Naive thymus-derived CD8-positive, alpha-beta T cell (primary cell): ENCODE data around the gene CYB5D1. TPM values are rescaled to one million over a fixed set of nuclear protein-coding genes. Genes with fewer than 3 reads are reported as not detected.
"Not testable (repeated sequence)": the region's sequence is repeated elsewhere in the genome, so short reads cannot be mapped to it uniquely, and the experiment has no call there.

Experiments
- ATAC-seq, 2 donors: fragments of 150-1000 bp; cut with Tn5 transposase in 1 of 2; sonication (Bioruptor Pico), chemical (Tn5 transposase) in 1 of 2; 1 replicate in 1 of 2; 2 replicates in 1 of 2; pipeline ENCODE4 v1.10.0; 2021; ENCODE audit warnings: mild to moderate bottlenecking in 2 of 2, moderate library complexity in 2 of 2
- POLR2A ChIA-PET: fragments of 350-600 bp; sonication (Branson Sonifier 250); formaldehyde crosslinking; loops from one replicate; lab custom pipeline; 2021; ENCODE audit warnings: antibody characterized with exemption; lab: Charles Lee
- DNase-seq, 10 donors: peaks; one replicate each; pipeline versions ENCODE4 v3.0.0 to v3.0.0-alpha.2; 2020 to 2022
- H3K27ac Mint-ChIP-seq, 10 donors: one replicate each; pipeline ENCODE4 v1.8.0; 2020 to 2022; ENCODE audit warnings: mild to moderate bottlenecking in 10 of 10, mixed read lengths in 10 of 10, moderate library complexity in 4 of 10, inconsistent platforms in 1 of 10
- H3K27me3 Mint-ChIP-seq, 5 donors: one replicate each; pipeline ENCODE4 v1.8.0; 2021 to 2022; ENCODE audit warnings: mixed read lengths in 5 of 5
- H3K36me3 Mint-ChIP-seq, 3 donors: one replicate each; pipeline ENCODE4 v1.8.0; 2020 to 2022; ENCODE audit warnings: mixed read lengths in 3 of 3, mild to moderate bottlenecking in 2 of 3, inconsistent platforms in 1 of 3
- H3K4me1 Mint-ChIP-seq, 4 donors: one replicate each; pipeline ENCODE4 v1.8.0; 2021 to 2022; ENCODE audit warnings: mixed read lengths in 4 of 4
- H3K4me3 Mint-ChIP-seq, 10 donors: one replicate each; pipeline ENCODE4 v1.8.0; 2020 to 2022; ENCODE audit warnings: mild to moderate bottlenecking in 10 of 10, mixed read lengths in 10 of 10, moderate library complexity in 6 of 10, inconsistent platforms in 1 of 10
- H3K9me3 Mint-ChIP-seq, 9 donors: one replicate each; pipeline ENCODE4 v1.8.0; 2020 to 2022; ENCODE audit warnings: mixed read lengths in 9 of 9, mild to moderate bottlenecking in 3 of 9, inconsistent platforms in 1 of 9, moderate library complexity in 1 of 9
- polyA plus RNA-seq, 3 donors: library from polyadenylated mRNA; unstranded; fragments of 300-500 nt; fragmentation: Illumina TruSeq; gene quantifications; one replicate each; pipeline ENCODE4 v1.2.3, GENCODE V29; 2021
- total RNA-seq, 8 experiments: library from RNA in 2 of 8; stranded (reverse) in 2 of 8; gene quantifications; one replicate each; pipeline ENCODE4 v1.2.3 and lab custom pipeline; 2021 to 2026

The CYB5D1 gene, protein sequence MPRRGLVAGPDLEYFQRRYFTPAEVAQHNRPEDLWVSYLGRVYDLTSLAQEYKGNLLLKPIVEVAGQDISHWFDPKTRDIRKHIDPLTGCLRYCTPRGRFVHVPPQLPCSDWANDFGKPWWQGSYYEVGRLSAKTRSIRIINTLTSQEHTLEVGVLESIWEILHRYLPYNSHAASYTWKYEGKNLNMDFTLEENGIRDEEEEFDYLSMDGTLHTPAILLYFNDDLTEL
- 1 to 10 TPM; 8.5 to 9.8 TPM for total RNA-seq
- polyA plus RNA-seq, result 1 to 10 TPM; 3.5 to 6.0 (median 5.1) TPM
- 1.4 to 7.4 (median 5.8) reads per million in 6 experiments for total RNA-seq (lab: John Stamatoyannopoulos, UW)

DNA sequence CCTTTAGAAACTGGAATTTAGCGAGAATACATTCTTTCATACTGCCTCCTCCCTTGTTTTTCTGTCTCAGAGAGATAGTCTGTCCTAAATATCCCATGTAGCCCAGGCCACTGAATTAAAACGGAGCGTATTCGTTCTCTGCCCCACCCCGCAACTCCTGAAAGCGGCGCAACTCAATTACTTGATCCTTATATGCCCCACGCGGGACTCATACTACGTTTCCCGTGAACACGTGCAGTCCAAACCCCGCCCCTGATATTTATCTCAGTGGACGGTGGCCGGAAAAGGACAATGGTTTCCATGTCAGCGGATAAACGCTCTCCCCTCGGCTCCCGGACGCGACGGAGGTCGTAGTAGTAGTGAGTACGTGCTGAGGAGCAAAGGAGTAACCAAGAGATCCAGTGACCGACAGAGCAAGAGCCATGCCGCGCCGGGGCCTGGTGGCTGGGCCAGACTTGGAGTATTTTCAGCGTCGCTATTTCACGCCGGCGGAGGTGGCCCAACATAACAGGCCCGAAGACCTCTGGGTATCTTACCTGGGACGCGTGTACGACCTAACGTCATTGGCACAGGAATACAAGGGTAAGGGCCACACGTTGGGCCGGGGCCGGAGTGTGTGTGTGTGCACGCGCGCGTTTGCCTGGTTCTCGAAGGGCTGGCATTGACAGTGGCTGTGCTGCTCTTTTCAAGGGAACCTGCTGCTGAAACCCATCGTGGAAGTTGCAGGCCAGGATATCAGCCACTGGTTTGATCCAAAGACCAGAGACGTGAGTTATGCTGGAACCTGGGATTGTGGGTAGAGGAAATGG lies at the start of gene CYB5D1:
TSS of gene CYB5D1 (plus strand) at position 291 of the 809 bp plus-strand sequence. CDS start at position 423, 132 bp downstream.
- H3K4me3 Mint-ChIP-seq, result no peak within 1 kb of the TSS
- peaks cover 5 to 20% (median 13%) of the 10 kb centered on the region in 4 donors for H3K4me1 Mint-ChIP-seq
- H3K27me3 Mint-ChIP-seq, result no peaks in the 10 kb centered on the region
- POLR2A ChIA-PET, result interaction anchor here (0.8 to 3.6 kb wide), 26 partner anchors 11 to 437 kb away, joined by 3 to 103 read pairs (median 4); partner anchors contain the start of genes CHD3, CNTROB, KDM6B and MPDU1
- DNase-seq, result peak; percentile 68 to 97 (median 90)
- ATAC-seq, result peak; percentile 50 to 63
- H3K9me3 Mint-ChIP-seq, result no peaks in the 10 kb centered on the region
- peak within 1 kb of the TSS in 3 of 10 donors; percentile 71 to 88 (median 74) for H3K27ac Mint-ChIP-seq
- peaks cover 0 to 20% (median 0%) of the 10 kb centered on the region in 3 donors for H3K36me3 Mint-ChIP-seq

DNA sequence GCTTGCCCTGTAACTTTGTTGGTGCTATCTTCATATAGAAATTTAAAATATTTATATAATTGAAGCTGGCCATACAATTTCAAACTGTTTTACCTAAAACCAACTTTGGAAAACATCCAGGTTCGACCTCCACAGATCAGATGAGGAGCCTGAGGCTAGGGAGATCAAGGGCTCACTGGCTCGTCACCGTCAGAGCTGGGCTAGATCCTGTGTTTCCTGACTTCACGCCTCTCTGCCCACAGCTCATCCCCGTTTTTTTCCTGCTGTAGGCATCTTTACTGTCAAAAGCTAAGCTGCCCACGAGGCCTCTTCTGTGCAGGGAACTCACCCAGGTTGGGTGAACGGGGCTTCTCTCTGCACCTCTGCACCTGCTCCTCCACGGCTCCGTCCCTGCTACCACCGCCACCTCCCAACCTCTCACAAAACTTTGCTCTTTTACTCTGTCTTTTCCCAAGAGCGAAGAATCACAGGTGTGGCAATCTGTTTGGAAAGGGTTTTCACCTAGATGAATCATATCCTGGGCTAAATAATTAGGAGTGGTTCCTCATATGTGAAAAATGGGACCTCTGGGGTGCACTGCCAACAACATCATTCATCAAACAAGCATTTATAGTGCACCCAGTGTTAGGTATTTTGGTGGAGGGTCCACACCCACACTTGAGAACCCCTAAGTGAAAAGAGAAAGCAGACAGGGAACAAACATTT lies 48.6 kb upstream of the CYB5D1 start:
- Mint-ChIP-seq H3K4me3 (no peak overlapping the region), H3K9me3 (no peaks in the 10 kb centered on the region), H3K27ac (no peak overlapping the region), H3K27me3 (peaks cover under 1 to 15% (median 2%) of the 10 kb centered on the region in 5 donors), H3K36me3 (no peaks in the 10 kb centered on the region), H3K4me1 (peaks cover 1 to 12% (median 7%) of the 10 kb centered on the region in 4 donors)
- ATAC-seq (no peak), DNase-seq (no peak)
- POLR2A ChIA-PET, result no interaction called here

DNA sequence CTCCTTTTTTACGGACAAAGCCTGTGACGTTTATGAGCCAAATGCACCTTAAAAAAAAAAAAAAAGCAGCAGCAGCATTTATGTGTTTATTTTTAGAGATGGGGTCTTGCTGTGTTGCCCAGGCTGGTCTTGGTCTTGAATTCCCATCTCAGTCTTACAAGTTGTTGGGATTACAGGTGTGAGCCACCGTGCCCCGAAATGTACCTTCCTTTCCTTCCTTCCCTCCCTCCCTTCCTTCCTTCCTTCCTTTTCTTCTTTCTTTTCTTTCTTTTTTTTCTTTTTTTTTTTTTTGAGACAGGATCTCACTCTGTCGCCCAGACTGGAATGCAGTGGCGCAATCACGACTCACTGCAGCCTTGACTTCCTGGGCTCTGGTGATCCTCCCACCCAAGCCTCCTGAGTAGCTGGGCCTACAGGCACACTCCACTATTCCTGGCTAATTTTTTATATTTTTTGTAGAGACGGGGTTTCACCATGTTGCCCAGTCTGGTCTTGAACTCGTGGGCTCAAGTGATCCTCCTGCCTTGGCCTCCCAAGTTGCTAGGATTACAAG lies 47.9 kb upstream of the CYB5D1 start:
- peaks cover 1 to 12% (median 7%) of the 10 kb centered on the region in 4 donors for H3K4me1 Mint-ChIP-seq
- peaks cover 0 to 13% (median 2%) of the 10 kb centered on the region in 5 donors for H3K27me3 Mint-ChIP-seq
- DNase-seq, H3K27ac Mint-ChIP-seq, H3K4me3 Mint-ChIP-seq, H3K9me3 Mint-ChIP-seq, ATAC-seq, H3K36me3 Mint-ChIP-seq, POLR2A ChIA-PET: not testable (repeated sequence)

DNA sequence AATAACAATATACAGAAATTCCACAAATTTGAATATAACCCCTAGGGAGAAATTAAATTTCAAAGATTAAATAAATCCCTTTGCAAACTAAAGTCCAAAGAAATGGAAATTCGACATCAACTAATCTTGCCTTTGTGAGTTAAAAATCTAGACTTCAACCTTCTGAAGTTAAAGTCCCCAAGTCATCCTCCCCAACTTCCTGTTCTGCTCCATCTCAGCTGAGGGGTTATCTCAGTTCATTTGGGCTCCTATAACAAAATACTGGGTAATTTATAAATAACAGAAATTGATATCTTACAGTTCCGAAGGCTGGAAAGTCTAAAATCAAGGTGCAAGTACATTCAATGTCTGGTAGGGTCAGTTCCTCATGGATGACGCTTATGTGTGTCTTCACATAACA lies 46.6 kb upstream of the CYB5D1 start:
- DNase-seq (no peak), ATAC-seq (no peak)
- H3K4me1 Mint-ChIP-seq, result peaks cover 3 to 12% (median 7%) of the 10 kb centered on the region in 4 donors
- POLR2A ChIA-PET, result no interaction called here
- no peak overlapping the region for H3K27ac Mint-ChIP-seq
- H3K9me3 Mint-ChIP-seq, result no peaks in the 10 kb centered on the region
- no peak overlapping the region for H3K4me3 Mint-ChIP-seq
- no peaks in the 10 kb centered on the region for H3K36me3 Mint-ChIP-seq
- peaks cover 0 to 12% (median 2%) of the 10 kb centered on the region in 5 donors for H3K27me3 Mint-ChIP-seq

DNA sequence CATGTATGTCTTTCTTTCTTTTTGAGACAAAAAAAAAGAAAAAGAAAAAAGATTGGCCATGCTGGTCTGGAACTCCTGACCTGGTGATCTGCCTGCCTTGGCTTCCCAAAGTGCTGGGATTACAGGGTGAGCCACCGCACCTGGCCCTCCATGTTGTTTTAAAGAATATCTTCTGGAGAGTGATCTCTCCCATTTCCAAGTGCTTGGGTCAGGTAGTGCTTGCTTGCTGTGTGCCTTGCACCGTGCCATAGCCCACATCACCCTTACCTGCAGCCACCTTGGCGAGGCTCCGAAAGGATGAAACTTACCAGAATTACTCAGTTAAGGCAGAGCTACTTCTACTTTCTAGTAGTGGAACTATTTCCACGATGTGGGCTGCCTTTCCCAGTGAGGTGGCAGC lies 42.8 kb upstream of the CYB5D1 start:
- H3K4me3 Mint-ChIP-seq, result no peak overlapping the region
- peaks cover 3 to 12% (median 7%) of the 10 kb centered on the region in 4 donors for H3K4me1 Mint-ChIP-seq
- ATAC-seq (no peak), DNase-seq (no peak)
- H3K9me3 Mint-ChIP-seq, result no peaks in the 10 kb centered on the region
- no peaks in the 10 kb centered on the region for H3K27me3 Mint-ChIP-seq
- no peak overlapping the region for H3K27ac Mint-ChIP-seq
- no peaks in the 10 kb centered on the region for H3K36me3 Mint-ChIP-seq
- POLR2A ChIA-PET, result no interaction called here

DNA sequence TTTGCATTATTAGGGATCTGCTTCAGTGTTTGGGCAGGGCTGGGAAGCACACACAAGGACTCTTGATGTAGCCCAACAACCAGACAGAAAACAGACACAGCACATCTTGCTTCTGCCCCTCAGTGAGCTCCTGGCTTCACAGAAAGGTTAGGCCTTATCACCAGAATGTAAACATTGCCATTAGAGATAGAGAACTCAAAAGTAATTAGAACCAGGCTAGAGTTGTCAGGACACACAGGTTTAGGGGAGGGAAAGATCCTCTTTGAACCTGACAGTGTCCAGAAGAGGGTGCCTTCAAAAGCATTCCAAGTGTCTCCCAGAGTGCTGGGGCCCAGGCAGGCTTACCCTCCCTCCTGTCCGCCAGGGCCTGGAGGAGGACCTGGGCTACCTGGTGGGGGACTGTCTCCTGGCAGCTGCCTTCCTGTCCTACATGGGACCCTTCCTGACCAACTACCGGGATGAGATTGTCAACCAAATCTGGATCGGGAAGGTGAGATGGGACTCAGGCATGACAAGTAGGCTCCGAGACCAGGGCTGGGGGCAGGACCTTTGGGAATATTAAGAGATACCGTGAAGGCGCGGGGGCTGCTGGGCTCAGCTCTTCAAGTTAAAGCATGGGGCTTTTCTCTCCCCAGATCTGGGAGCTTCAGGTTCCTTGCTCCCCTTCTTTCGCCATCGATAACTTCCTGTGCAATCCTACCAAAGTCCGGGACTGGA lies 40.7 kb upstream of the CYB5D1 start:
- no peak overlapping the region for H3K4me3 Mint-ChIP-seq
- H3K4me1 Mint-ChIP-seq, result peaks cover 0 to 2% (median 0%) of the 10 kb centered on the region in 4 donors
- POLR2A ChIA-PET, result no interaction called here
- no peaks in the 10 kb centered on the region for H3K36me3 Mint-ChIP-seq
- DNase-seq (no peak), ATAC-seq (no peak)
- no peak overlapping the region for H3K27ac Mint-ChIP-seq
- H3K27me3 Mint-ChIP-seq, result no peaks in the 10 kb centered on the region
- no peaks in the 10 kb centered on the region for H3K9me3 Mint-ChIP-seq

DNA sequence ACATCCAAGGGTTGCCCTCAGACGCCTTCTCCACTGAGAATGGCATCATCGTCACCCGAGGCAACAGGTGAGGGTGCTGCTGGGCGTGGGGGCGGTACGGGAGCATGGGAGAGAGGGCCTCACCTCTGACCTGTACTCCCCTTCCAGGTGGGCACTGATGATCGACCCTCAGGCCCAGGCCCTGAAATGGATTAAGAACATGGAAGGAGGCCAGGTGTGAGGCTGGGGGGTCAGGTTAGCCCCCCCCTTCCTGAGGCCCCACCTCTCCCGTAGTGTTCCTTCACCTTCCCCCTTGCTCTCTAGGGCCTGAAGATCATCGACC lies 40.2 kb upstream of the CYB5D1 start:
- Mint-ChIP-seq H3K4me3 (no peak overlapping the region), H3K27ac (no peak overlapping the region), H3K36me3 (no peaks in the 10 kb centered on the region), H3K4me1 (peaks cover 0 to 5% (median 0%) of the 10 kb centered on the region in 4 donors), H3K9me3 (no peaks in the 10 kb centered on the region), H3K27me3 (no peaks in the 10 kb centered on the region)
- ATAC-seq (no peak), DNase-seq (no peak)
- POLR2A ChIA-PET, result no interaction called here

DNA sequence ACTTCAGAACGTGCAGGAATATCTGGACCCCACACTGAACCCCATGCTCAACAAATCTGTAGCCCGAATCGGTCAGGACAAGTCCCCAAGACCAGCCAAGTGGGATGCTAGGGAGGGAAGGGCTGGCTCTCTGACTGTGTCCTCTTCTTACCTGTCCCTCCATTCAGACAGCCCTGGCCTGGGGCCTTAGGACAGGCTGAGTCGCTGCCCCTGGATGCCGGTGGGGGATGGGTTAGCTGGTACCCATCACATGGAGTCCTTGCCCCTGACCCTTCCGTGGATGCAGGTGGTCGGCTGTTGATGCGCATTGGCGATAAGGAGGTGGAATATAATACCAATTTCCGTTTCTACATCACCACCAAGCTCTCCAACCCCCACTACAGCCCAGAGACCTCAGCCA lies 39.8 kb upstream of the CYB5D1 start:
- Mint-ChIP-seq H3K27me3 (no peaks in the 10 kb centered on the region), H3K9me3 (no peaks in the 10 kb centered on the region), H3K4me3 (no peak overlapping the region), H3K36me3 (no peaks in the 10 kb centered on the region), H3K4me1 (peaks cover 0 to 5% (median 0%) of the 10 kb centered on the region in 4 donors), H3K27ac (peak overlapping the region in 1 of 10 donors; percentile 59)
- ATAC-seq, result no peak
- POLR2A ChIA-PET, result no interaction called here
- no peak for DNase-seq

DNA sequence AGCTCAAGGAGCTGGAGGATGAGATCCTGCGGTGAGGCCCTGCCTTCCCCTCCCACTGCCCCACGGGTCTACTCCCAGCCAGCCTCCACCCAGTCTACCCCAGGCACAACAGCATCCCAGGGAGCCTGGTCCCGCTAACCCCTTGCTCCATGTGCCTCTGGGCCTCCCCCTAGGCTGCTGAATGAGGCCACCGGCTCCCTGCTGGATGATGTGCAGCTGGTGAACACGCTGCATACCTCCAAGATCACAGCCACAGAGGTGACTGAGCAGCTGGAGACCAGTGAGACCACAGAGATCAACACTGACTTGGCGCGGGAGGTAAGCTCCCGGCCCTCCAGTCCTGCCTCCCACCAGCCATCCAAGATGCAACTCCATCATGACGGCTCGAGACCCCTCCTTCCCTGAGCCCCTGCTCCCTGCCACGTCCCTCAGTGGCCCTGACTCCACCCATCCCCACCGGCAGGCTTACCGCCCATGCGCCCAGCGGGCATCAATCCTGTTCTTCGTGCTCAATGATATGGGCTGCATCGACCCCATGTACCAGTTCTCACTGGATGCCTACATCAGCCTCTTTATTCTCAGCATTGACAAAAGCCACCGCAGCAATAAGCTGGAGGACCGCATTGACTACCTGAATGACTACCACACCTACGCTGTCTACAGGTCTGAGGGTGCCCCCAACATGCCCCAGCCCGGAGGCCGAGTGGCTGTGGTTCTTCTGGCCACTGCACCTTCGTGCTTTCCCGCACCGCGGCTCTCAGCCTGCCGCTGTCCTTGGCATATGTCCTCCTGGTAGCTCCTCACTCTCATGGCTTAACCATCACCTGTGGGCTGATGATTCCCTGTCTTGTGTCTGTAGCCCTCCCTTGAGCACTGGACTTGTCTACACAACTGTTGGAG lies 38.8 kb upstream of the CYB5D1 start:
- peaks cover 0 to 5% (median 0%) of the 10 kb centered on the region in 4 donors for H3K4me1 Mint-ChIP-seq
- no peaks in the 10 kb centered on the region for H3K27me3 Mint-ChIP-seq
- no peak overlapping the region for H3K4me3 Mint-ChIP-seq
- DNase-seq, result no peak
- no peak for ATAC-seq
- no peak overlapping the region for H3K27ac Mint-ChIP-seq
- H3K9me3 Mint-ChIP-seq, result no peaks in the 10 kb centered on the region
- H3K36me3 Mint-ChIP-seq, result no peaks in the 10 kb centered on the region
- POLR2A ChIA-PET, result interaction anchor here (0.6 to 1.0 kb wide), 2 partner anchors 33 to 62 kb away, joined by 3 read pairs; no protein-coding TSS in a partner anchor

DNA sequence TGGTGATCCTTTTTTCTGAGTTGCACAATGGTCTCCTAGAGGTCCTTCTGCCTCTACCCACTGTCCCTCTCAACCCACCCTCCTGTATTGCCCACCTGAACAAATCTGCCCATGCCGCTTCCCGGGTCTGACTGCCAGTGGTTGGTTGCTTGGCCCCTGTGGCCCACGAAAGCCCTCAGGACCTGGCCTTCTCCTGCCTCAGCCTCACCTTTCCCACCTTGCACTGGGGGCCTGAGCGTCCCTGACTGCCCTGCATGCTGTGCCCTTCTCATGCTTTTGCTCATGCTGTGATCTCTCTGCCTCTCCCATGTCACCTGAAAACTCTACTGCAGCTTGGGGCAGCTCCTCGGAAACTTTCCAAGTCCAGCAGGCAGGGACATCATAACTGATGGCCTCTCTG lies 37.6 kb upstream of the CYB5D1 start:
- ATAC-seq, result no peak
- Mint-ChIP-seq H3K27ac (peak overlapping the region in 1 of 10 donors; percentile 45), H3K36me3 (no peaks in the 10 kb centered on the region), H3K27me3 (no peaks in the 10 kb centered on the region), H3K4me1 (peaks cover 0 to 5% (median 1%) of the 10 kb centered on the region in 4 donors), H3K4me3 (no peak overlapping the region), H3K9me3 (no peaks in the 10 kb centered on the region)
- POLR2A ChIA-PET, result interaction anchor here (1.0 kb wide), 1 partner anchor 32 kb away, joined by 3 read pairs; no protein-coding TSS in a partner anchor
- no peak for DNase-seq

DNA sequence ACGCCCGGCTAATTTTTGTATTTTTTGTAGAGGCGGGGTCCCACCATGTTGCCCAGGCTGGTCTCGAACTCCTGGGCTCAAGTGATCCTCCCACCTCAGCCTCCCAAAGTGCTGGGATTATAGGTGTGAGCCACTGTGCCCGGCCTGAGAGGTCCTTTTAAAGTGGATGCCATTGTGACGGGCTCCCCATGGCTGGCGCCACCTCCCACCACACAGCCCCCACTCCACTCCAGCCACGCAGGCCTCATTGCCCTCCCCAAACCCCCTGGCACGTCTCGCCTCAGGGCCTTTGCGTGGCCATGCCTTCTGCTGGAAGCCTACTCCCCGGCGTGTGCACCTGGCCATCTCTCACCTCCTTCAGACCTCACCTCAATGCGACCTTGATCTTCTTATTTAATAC lies 35.7 kb upstream of the CYB5D1 start:
- POLR2A ChIA-PET, result interaction anchor here (0.9 kb wide), 1 partner anchor 29 kb away, joined by 4 read pairs; no protein-coding TSS in a partner anchor
- H3K4me3 Mint-ChIP-seq, result no peak overlapping the region
- H3K27ac Mint-ChIP-seq, result peak overlapping the region in 3 of 10 donors; percentile 27 to 85 (median 70)
- ATAC-seq, result no peak
- peaks cover 0 to 5% (median 1%) of the 10 kb centered on the region in 4 donors for H3K4me1 Mint-ChIP-seq
- no peaks in the 10 kb centered on the region for H3K9me3 Mint-ChIP-seq
- no peaks in the 10 kb centered on the region for H3K36me3 Mint-ChIP-seq
- DNase-seq, result no peak
- no peaks in the 10 kb centered on the region for H3K27me3 Mint-ChIP-seq
